Suprapubic skin (tissue), 4 donors: Measurements from ENCODE around the gene UBE2N.

Experiments
- CTCF ChIP-seq, 2 donors: fragments of 200-600 bp in 1 of 2; fragments of 450-650 bp in 1 of 2; sonication (generic) in 1 of 2; IDR thresholded peaks; one replicate each; pipeline ENCODE4 v1.5.1; 2016 to 2019; ENCODE audit warnings: antibody characterized with exemption in 2 of 2, mild to moderate bottlenecking in 1 of 2, moderate library complexity in 1 of 2
- POLR2A ChIP-seq, 2 donors: fragments of 450-650 bp; IDR thresholded peaks; one replicate each; pipeline ENCODE4 v1.6.1; 2017; ENCODE audit warnings: antibody characterized with exemption in 2 of 2, mild to moderate bottlenecking in 2 of 2, moderate library complexity in 2 of 2
- POLR2AphosphoS5 ChIP-seq, 3 donors: sonication (generic); formaldehyde crosslinking; IDR thresholded peaks; one replicate each; pipeline ENCODE4 v1.6.1; 2017; ENCODE audit warnings: antibody characterized with exemption in 3 of 3

- TF ChIP-seq CTCF (IDR thresholded peaks at IDR 0.05) (no peak), POLR2A (IDR thresholded peaks at IDR 0.05) (no peak), POLR2AphosphoS5 (IDR thresholded peaks at IDR 0.05) (no peak)
These were observed 70.8 kb downstream of the UBE2N start for GRCh38 chr12:93370947-93371346.
